HepG2 (cell line): Measurements from ENCODE around the gene CIB2. TPM values are rescaled to one million over a fixed set of nuclear protein-coding genes. Genes with fewer than 3 reads are reported as not detected.

ENCODE experiments used
- ATAC-seq: fragments of 200-7000 bp; cut with Tn5 transposase; 3 replicates; pipeline ENCODE4 v1.9.1; 2020; ENCODE audit warnings: mild to moderate bottlenecking, moderate library complexity
- BruUV-seq: library from RNA; stranded (reverse); fragments of 400-500 nt; replicated peaks from 2 replicates; lab custom pipeline; 2021; lab: Mats Ljungman, UMichigan
- CTCF ChIA-PET: fragments of 300-600 bp; formaldehyde crosslinking; extraction: SDS; loops from one replicate; lab custom pipeline; 2021; ENCODE audit warnings: low total read pairs, inconsistent platforms, low intra/inter-chr PET ratio; lab: Yijun Ruan, JAX
- POLR2A ChIA-PET: fragments of 350-600 bp; sonication (Branson Sonifier 250); formaldehyde crosslinking; loops from one replicate; lab custom pipeline; 2020; ENCODE audit warnings: antibody characterized with exemption, inconsistent platforms; lab: Yijun Ruan, JAX
- DNase-seq: peaks from one replicate; pipeline ENCODE4 v3.0.0-alpha.2; 2015; ENCODE audit warnings: low spot score
- FAIRE-seq: peaks from 3 replicates; lab custom pipeline; 2011; peaks lifted over from hg19 to GRCh38; lab: Jason Lieb, UNC
- H2AFZ ChIP-seq: one replicate; pipeline ENCODE4 v1.6.1; 2011; ENCODE audit warnings: low read length, inconsistent platforms
- H3K27ac ChIP-seq: fragments of 300-600 bp; 3 replicates; pipeline ENCODE4 v1.8.0; 2011; ENCODE audit warnings: mixed run types, mild to moderate bottlenecking, mixed read lengths, low read length, inconsistent platforms; ENCODE audit not compliant: insufficient read depth; ENCODE audit errors: extremely low read length
- H3K27me3 ChIP-seq, 2 experiments: fragments of 200-600 bp in 1 of 2; 2 replicates in 1 of 2; 3 replicates in 1 of 2; pipeline versions ENCODE4 v1.6.0 to v1.8.0; 2011; ENCODE audit warnings: low read length in 2 of 2, mild to moderate bottlenecking in 2 of 2, moderate library complexity in 2 of 2, inconsistent platforms in 1 of 2; ENCODE audit not compliant: insufficient read depth in 2 of 2, control insufficient read depth in 1 of 2
- H3K36me3 ChIP-seq, 2 experiments: fragments of 200-600 bp in 1 of 2; replicated peaks in 1 of 2; 2 replicates in 1 of 2; 3 replicates in 1 of 2; pipeline versions ENCODE4 v1.5.1 to v1.8.0; 2011; ENCODE audit warnings: low read length in 2 of 2, inconsistent platforms in 1 of 2; ENCODE audit not compliant: insufficient read depth in 2 of 2, control insufficient read depth in 1 of 2
- H3K4me1 ChIP-seq: 2 replicates; pipeline ENCODE4 v1.5.1; 2012; ENCODE audit warnings: low read length, inconsistent platforms; ENCODE audit not compliant: insufficient read depth
- H3K4me2 ChIP-seq: 2 replicates; pipeline ENCODE4 v1.6.0; 2011; ENCODE audit warnings: low read depth, low read length, inconsistent platforms
- H3K4me3 ChIP-seq, 3 experiments: fragments of 200-600 bp in 1 of 3; sonication (generic), shearing (Covaris generic) in 1 of 3; replicated peaks in 1 of 3; 2 replicates each; pipeline ENCODE4 v1.5.1; 2011 to 2016; ENCODE audit warnings: low read length in 3 of 3, inconsistent platforms in 2 of 3, low read depth in 2 of 3, mild to moderate bottlenecking in 2 of 3, control low read depth in 1 of 3, mixed read lengths in 1 of 3; ENCODE audit not compliant: insufficient read depth in 1 of 3
- H3K79me2 ChIP-seq: one replicate; pipeline ENCODE4 v1.6.1; 2011; ENCODE audit warnings: low read length, inconsistent platforms; ENCODE audit not compliant: insufficient read depth
- H3K9ac ChIP-seq: 2 replicates; pipeline ENCODE4 v1.6.0; 2011; ENCODE audit warnings: mild to moderate bottlenecking, low read depth, low read length, inconsistent platforms; ENCODE audit not compliant: insufficient read depth
- H3K9me3 ChIP-seq: 2 replicates; pipeline ENCODE4 v1.5.1; 2012; ENCODE audit warnings: mild to moderate bottlenecking, low read length
- H4K20me1 ChIP-seq: 2 replicates; pipeline ENCODE4 v1.6.0; 2011; ENCODE audit warnings: inconsistent platforms, mild to moderate bottlenecking, low read length, moderate library complexity; ENCODE audit not compliant: insufficient read depth
- MED8 ChIP-seq: sonication (generic); formaldehyde crosslinking; IDR thresholded peaks from 2 replicates; pipeline ENCODE4 v1.8.1; 2023; ENCODE audit warnings: mild to moderate bottlenecking, missing genetic modification reagents; ENCODE audit not compliant: insufficient replicate concordance
- ZBTB7B ChIP-seq: sonication (generic); formaldehyde crosslinking; IDR thresholded peaks from 2 replicates; pipeline ENCODE4 v1.4.0; 2020; ENCODE audit warnings: missing genetic modification reagents
- ZNF224 ChIP-seq: sonication (generic); formaldehyde crosslinking; IDR thresholded peaks from 2 replicates; pipeline ENCODE4 v1.5.0; 2020; ENCODE audit warnings: mild to moderate bottlenecking, missing genetic modification reagents
- ZNF724P ChIP-seq: sonication (generic); formaldehyde crosslinking; IDR thresholded peaks from 2 replicates; pipeline ENCODE4 v1.8.0; 2022; ENCODE audit warnings: missing genetic modification reagents, borderline replicate concordance
- ZNF737 ChIP-seq: sonication (generic); formaldehyde crosslinking; IDR thresholded peaks from 2 replicates; pipeline ENCODE4 v1.5.0; 2020; ENCODE audit warnings: missing genetic modification reagents, mild to moderate bottlenecking, borderline replicate concordance
- WGBS: methylation state at CpG from one replicate; pipeline ENCODE4 v1.1.6; 2017; ENCODE audit warnings: low lambda C conversion rate; 5-methylcytosine and 5-hydroxymethylcytosine counted together
- in situ Hi-C: cut with HindIII; loops from 2 replicates; pipeline ENCODE4 v1.10.0; 2017; ENCODE audit warnings: low pct_unique_long_range_greater_than_20kb; ENCODE audit not compliant: extremely low pct_ligation_motif_present
- intact Hi-C: fragments of 100-400 bp; cut with micrococcal nuclease; formaldehyde crosslinking; loops from one replicate; pipeline ENCODE4 v1.10.0; 2022; ENCODE audit not compliant: unreplicated experiment
- polyA plus RNA-seq, 8 experiments: library from polyadenylated mRNA; depleted of rRNA in 3 of 8; stranded (reverse) in 7 of 8; unstranded in 1 of 8; fragments of >200 nt; fragmentation: Illumina TruSeq in 4 of 8; extraction: Trizol in 4 of 8; gene quantifications; 2 replicates each; pipeline versions ENCODE4 v1.2.1 to v1.2.3, GENCODE V29; 2011 to 2016; ENCODE audit warnings: low read depth in 4 of 8, missing spikeins in 1 of 8, mixed read lengths in 1 of 8; ENCODE audit not compliant: insufficient read depth in 1 of 8
- total RNA-seq, 5 experiments: library from RNA; depleted of rRNA; stranded (reverse); fragments of >200 nt; fragmentation: Illumina TruSeq; extraction: Trizol; gene quantifications; 2 replicates each; pipeline ENCODE4 v1.2.3, GENCODE V29; 2016; ENCODE audit warnings: low read depth in 1 of 5
- TF ChIP-seq, protein P1 (sequence below): sonication (generic); formaldehyde crosslinking; IDR thresholded peaks from 2 replicates; pipeline ENCODE4 v1.4.0; 2020; ENCODE audit warnings: mild to moderate bottlenecking, missing genetic modification reagents

Gene CIB2
- total and polyA plus RNA-seq, 2 of the 13 experiments (the other 11 are each of a cell fraction or from before 2014, with no cell fraction given), result 1.4 to 1.5 TPM

GRCh38 chr15:78101423-78102105 lies 29.7 kb downstream of the CIB2 start:
- peaks cover 31% of the 10 kb centered on the region for H3K4me1 ChIP-seq
- intact Hi-C loops, result no loop called here
- ChIA-PET POLR2A (no interaction called here), CTCF (no interaction called here)
- H3K79me2 ChIP-seq, result no peaks in the 10 kb centered on the region
- H3K36me3 ChIP-seq, result no peaks in the 10 kb centered on the region
- H3K27ac ChIP-seq, result no peak overlapping the region
- WGBS, result 42% methylated on average over 4 of the region's 5 CpGs
- TF ChIP-seq ZBTB7B (CRISPR knock-in tag) (no peak), ZNF724P (CRISPR knock-in tag) (no peak), ZNF224 (CRISPR knock-in tag) (no peak), ZNF737 (CRISPR knock-in tag) (no peak), MED8 (CRISPR knock-in tag) (no peak)
- TF ChIP-seq, protein P1, sequence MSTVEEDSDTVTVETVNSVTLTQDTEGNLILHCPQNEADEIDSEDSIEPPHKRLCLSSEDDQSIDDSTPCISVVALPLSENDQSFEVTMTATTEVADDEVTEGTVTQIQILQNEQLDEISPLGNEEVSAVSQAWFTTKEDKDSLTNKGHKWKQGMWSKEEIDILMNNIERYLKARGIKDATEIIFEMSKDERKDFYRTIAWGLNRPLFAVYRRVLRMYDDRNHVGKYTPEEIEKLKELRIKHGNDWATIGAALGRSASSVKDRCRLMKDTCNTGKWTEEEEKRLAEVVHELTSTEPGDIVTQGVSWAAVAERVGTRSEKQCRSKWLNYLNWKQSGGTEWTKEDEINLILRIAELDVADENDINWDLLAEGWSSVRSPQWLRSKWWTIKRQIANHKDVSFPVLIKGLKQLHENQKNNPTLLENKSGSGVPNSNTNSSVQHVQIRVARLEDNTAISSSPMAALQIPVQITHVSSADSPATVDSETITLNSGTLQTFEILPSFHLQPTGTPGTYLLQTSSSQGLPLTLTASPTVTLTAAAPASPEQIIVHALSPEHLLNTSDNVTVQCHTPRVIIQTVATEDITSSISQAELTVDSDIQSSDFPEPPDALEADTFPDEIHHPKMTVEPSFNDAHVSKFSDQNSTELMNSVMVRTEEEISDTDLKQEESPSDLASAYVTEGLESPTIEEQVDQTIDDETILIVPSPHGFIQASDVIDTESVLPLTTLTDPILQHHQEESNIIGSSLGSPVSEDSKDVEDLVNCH, result no peak
- no peak overlapping the region for H3K4me2 ChIP-seq
- ATAC-seq (no peak), DNase-seq (no peak), FAIRE-seq (no peak)
- H2AFZ ChIP-seq, result no peak overlapping the region
- H3K4me3 ChIP-seq, result no peak overlapping the region
- H3K27me3 ChIP-seq, result peaks cover 0 to 4% of the 10 kb centered on the region in 2 experiments; a peak in 2 of 5 replicates
- BruUV-seq, result no TSS peak
- H3K9ac ChIP-seq, result no peak overlapping the region
- in situ Hi-C loops, result no loop called here
- H3K9me3 ChIP-seq, result no peaks in the 10 kb centered on the region
- H4K20me1 ChIP-seq, result no peaks in the 10 kb centered on the region
